ENCODE results near the gene FGF14.
A peak's percentile ranks its signal among the peaks of the same experiment; 100 is the strongest.

FGF14 gene

DNA sequence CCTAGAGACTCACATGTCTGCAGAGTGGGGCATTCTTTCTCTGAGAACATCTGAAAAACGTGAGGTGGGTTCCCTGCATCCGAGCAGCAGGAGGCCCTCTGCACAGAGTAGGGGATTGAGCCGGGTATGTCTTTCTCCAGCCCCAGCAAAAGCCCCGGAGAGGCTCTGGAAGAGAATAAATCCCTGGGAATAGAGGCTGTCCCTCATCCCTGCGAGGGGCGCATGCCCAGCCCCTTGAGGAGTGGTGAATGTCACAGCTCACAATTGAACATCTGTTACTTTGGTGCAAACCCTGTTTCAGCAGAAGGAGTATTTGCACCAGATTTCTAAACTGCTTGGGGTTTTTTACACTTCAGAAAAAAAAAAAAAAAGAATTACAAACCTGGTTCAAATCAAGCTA is 164.6 kb downstream of the FGF14 start:
- no peak for DNase-seq

DNA sequence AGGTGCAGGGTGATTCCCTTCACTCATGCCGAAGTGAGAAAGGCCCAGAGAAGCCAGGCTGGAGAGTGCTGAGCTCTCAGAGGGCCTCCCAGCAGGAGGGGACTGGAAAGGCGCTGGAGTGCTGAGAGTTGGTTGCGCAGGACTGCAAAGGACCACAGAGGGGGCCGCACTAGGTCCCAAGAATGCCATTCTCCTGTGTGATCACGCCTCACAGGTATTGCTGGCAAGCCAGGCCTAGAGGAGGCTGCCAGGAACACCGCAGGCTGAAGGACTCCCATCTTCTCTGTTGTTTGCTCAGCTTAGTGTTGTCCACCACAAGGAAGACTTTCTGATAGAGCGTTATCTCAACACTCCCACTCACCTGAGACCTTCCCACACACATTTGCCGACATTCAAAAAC is 165.0 kb downstream of the FGF14 start:
- no peak for DNase-seq

DNA sequence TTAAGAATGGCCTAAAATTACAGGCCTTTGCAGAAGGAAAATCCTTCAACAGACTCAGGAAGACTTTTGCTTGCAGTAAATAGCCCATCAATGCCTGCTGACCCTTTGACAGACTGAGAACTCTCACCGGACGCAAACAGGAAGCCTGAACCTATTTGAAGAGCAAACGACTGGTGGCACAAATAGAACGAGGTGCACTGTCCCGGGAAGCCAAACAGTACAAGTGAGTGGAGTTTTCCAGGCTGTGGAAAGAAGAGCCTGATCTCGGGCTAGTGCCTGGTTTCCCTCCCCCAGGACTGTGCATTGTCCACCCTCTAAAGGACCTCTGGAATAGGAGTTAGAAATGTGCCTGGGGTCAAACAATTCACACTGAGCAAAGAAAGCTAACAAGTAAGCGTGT is 165.5 kb downstream of the FGF14 start:
- no peak for DNase-seq

DNA sequence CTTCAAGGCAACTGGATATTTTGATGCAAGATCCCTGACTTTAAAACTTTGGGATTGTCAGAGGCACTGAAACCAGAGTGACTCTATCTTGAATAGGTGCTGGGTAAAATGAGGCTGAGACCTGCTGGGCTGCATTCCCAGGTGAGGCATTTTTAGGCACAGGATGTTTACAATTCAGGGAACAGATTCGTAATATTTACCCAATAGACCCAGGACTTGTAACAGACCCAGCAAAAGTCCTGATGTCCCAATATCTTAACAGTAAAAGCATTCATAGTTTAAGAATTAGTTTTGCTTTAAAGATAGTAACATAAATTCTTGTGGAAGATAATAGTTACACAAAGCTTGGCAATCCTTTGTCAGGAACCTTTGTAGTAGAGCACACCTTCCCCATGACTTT is 166.2 kb downstream of the FGF14 start:
- no peak for DNase-seq

DNA sequence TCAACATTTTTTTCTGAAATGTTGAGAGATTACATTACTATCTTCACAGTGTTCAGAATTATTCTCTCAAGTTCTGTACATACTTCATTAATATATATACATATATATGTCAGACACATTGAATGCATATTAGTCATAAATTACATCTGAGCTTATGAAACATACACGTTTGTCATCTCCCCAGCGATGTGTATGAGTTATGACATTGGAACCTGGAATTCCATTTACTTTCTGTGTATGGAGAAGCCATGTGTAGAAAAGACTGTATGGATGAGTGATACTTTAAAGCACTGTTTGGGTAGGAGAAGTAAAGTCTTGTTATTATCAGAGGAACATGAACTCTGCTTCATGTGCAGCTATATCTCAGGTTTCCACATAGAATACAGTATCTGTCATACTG is 167.2 kb downstream of the FGF14 start:
- no peak for DNase-seq

DNA sequence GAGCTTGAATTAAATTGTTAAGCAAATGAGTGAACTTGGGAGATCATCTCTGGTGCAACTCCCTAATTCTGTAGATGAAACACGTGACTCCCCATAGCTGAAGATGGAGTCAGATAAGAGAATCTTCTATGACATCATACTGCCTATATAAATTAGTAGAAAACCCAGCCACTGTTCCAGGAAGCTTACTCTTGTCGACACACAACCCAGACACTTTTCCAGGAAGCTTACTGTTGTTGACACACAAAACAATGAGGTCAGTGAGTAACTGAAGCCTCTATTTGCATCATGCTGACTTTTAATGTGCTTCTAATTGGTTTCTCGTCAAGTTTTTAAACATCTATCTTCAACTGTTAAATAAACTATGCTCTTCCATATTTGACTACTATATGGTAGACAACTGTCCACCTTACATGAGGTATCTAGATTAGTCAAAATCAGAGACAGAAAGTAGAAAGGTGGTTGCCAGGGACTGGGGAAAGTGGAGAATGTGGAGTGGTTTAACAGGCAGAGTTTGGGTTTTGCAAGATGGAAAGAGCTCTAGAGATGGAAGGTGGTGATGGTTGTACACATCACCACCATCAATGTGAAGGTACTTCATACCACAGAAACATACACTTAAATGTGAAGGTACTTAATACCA is 168.2 kb downstream of the FGF14 start:
- no peak for DNase-seq

DNA sequence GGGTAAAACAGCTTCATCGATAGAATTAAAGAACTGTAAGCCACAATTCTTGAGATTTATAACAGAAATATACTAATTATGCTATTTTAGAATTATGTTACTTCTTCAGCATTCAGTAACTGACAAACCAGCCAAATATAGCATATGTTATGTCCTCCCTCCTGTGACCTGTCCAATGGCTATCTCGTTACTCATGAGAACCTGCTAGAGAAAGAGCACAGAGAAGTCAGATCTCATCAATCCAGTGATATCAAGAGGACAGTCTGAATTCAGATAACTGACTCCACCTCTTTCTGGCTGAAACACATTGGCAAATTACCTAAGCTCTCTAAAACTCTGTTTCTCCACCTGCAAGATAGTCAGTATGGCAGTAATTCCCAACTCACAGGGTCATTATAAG is 170.4 kb downstream of the FGF14 start:
- DNase-seq, result no peak

DNA sequence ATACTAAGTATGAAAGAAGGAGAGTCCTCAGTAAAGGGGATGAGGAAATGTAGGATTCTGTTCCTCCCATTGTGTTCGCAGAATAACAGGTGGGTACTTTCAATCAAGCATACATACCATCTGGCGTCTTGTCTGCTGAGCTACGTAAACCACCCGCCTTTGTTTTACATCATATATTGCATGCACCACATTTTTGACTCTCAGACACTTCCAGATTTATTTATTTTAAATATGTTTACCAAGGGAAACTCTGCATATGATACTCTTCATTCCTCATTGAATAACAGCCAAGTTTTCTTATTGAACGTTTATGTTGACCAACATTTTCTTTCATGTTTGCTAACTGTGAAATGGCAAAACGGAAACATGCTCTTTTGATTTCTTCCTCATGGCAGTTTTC is 174.1 kb downstream of the FGF14 start:
- no peak for DNase-seq

DNA sequence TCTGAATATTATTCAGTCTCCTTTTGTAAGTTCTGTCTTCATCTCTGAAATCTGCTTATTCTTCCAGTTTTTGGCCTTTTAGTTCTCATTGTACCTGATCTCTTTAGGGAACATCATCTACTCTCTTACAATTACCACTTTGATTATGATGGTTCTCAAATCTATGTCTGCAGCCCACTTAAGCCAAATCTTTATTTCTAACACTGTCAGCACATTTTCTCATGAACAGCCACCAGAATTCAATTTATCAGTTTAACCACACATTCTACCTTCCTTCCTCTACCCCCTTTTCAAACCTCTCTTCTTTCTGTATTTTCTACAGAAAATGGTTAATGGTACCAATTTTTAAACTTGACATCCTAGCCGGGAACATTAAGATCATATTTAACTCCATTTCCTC is 175.3 kb downstream of the FGF14 start:
- no peak for DNase-seq

DNA sequence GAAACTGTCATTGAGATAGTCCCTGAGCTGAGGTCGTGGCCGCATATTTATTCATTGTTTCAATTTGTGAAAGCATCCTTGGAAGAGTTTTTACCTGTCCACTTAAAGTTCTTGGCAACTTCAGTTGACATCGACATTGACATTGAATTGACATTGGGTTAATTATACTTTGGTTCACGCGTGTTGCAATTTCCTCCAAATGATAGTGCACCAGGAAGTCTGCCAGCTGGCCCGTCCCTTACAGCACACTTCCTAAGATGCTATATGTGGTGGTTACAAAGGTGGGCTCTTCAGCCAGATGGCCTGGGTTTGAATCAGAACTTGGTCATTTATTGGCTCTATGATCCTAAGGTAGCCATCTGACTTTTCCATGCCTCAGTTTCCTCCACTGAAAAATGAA is 176.0 kb downstream of the FGF14 start:
- DNase-seq, result no peak

DNA sequence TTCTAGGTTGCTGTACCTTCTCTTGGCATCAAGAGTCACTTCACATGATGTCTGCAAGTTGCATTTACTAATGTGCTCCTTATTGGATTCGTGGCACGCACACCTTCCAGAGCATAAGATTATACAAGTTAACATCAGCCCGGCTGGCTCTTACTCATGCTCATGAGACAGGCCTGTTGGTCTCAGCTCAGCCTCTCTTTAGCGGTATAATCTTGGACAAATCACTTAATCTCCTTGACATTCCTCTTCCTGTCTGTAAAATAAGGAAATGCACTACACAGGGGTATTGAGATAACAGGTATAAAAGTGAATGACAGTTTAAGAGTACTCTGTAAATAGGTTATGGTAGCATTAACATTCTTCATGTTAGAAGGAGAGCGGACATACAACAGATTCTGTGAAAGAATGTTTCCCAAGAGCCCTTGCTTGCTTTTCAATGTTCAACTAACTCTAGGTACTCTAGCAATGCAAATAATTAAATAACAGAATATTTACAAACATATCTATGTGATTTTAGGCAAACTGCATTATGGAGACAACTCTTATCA is 181.1 kb downstream of the FGF14 start:
- no peak for DNase-seq

DNA sequence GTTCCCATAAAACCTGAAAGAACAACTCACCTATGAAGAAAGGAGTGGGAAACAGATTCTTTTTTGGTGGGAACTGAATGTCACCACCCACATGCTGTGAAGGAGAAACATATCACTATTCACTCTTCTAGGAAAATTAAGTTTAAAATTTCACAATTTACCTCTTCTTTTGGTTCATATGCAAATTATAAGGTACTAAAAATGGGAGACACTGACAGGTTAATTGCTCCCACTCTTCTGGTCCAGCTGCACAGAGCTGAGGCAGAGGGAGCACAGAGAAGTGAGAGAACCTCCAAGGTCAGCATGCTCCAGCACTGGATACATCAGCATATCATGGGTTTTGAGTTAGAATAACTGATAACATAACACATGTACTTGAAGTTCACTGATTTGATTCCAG is 186.9 kb downstream of the FGF14 start:
- DNase-seq, result no peak

DNA sequence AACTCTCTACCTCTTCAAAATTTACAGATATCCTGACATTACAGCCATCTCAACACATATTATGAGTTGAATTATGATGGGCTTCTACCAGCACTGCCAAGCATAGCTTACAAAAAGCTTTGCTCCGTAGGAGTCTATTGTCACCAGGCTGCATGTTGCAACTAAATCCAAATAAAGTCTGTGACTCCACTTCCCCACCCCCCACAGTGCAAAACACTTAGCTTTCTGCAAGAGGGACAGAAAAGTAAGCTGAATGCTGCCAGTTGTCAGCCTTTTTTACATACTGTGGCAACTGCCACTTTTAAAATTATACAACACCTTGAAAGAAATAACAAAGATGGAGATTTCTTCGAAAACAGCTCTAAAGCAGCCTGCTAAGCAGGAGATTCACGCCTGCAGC is 189.1 kb downstream of the FGF14 start:
- no peak for DNase-seq

DNA sequence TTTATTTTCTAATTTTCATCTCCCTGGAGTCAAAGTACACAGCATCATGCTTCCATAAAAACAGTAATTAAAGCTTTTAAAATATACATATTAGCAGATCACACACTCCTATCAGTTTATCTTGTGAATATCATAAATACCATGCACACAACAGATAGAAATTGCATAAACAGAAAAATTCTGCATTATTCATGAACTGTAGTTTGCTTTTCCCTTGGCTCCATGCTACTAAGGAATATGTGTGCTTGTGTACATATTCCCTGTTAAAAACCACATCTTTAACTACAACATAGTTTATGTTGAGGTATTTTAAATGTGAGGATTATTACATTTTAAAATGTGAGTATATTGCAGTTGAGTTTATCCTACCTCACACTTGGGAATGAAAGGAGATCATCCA is 193.5 kb downstream of the FGF14 start:
- no peak for DNase-seq

DNA sequence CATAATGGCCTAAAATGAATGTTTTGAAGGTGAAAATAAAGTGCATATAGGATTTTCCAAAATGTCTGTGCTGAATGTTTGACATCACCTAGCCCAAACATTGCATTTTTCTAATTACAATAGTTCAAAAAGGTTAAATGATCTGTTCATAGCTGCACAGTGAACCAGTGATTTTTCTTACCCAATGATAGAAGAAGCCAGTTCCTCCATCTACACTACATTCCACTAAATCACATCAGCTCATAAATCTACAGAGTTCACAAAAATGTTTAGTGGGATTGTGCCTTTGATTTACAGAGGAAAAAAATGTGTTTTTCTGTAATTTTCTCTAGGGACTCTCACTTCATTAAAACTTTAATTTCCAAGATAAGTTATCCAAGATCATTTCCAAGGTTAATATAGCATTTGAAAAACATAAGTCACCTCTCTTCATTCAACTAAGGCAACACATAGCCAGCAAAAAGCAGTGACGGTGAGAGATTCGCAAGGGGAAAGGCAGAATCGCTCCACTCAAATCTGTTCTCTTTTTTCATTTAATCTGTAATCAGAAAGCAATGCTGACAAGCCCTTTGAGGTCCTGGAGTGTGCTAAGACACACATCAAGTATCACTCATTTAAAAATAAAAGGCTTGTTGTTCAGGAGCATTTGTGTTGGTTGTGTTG is 194.0 kb downstream of the FGF14 start:
- DNase-seq, result no peak

DNA sequence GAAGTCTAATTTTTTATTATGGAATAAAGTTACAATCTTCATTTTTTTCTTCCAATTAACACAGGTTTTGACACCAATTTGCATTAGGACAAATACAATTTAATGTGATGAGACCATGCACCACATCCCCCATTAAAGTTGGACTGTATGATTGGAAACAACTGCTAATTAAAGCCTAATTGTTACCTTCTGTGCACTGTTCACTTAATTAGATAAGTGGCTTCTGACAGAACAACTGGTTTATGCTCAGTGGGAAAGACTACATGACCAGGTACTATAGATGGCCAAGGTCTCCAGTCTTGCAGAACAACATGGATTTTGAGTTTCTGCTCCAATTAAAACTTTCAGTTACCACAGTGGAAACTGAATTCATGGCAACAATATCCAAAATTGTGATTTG is 198.1 kb downstream of the FGF14 start:
- DNase-seq, result no peak

DNA sequence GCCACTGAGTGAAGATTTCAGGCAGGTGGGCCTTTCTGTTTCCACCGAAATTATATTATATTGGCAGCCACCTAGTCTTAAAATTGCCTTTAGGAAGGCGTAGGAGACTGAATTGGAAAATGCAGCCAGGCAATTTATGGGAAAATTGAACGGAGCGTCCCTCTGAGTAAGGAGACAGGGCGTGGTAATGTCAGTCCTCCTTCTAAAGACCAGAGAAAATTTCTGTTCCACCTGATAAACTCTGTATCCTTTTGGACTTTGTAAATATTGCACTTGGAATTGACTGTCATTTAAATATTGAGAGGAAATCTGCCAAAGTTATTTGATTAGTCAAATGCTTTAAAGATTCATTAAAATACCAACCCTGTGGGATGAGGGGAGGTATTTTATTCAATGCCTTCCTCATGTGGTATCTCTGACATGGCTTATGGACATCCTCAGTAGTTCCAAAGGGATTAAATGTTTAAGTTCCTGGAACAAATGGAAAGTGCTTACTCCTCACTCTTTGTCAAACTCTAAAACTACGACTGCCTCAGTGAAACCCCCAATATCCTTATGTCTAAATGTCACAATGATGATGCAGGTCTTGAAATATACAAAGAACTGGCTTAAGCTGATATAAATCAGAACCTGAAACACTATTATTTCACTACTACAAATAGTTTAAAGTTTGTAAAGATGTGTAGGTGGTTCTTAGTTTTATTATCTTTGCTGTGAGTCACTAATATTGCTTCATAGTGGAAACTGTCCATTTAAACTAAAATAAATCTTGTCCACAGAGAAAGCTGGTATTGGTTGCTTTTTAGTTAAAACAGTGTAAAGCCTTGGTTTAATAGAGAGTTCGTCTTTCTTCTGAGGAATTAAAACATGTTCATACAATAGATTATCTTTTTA is 203.2 kb downstream of the FGF14 start:
- DNase-seq, result no peak

DNA sequence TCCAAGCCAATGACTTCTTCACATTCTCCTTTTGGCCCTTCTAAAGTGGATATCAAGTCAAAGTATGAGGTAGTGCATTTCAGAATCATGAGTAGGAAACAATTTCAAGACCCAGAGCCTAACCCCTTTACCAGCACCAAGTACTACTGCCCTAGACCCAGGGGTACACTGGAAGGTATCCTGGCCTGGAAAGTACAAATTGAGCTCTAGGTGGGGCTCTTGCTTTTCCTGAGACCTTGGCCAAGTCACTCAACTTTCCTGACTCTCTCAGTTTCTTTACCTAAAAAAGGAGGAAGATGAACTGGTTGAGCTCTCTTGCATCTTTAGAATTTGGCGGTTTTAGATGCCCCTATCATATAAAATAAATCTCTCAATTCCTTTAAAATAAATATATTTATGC is 204.7 kb downstream of the FGF14 start:
- no peak for DNase-seq

DNA sequence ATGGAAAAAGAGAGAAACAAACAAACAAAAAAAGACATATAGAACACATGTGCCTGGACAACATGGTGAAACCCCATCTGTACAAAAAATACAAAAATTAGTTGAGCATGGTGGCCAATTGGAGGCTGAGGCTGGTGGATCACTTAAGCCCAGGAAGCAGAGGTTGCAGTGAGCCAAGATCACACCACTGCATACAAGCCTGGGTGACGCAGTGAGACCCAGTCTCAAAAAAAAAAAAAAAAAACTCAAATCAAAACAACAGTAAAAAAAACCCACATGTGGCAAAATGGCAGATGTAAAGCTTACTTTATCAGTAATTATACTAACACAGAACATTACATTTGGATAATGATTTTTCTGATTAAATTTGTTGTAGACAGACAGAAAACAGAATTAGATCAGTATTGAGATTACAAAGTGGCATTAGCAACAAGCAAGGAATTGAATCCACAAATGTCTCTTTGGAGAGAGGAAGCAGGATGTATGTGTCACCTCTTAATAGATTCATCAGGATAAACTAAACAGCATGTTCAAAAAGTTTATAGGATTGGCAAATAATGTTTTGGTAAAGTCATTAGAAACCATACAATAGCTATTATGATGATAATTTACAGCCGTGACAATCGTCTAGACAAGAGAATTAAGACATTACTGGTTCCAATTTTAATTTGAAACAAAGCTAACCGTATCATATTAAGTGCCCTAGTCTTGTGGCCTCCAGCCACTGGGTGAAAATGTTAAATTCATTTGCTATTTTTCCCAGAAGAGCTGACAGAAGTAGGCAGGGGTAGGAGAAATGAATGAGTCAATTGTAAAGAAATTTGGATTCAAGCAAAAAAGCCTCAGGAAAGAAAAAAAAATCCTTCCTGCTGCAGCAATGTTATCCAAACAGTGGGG is 206.0 kb downstream of the FGF14 start:
- DNase-seq, result no peak

DNA sequence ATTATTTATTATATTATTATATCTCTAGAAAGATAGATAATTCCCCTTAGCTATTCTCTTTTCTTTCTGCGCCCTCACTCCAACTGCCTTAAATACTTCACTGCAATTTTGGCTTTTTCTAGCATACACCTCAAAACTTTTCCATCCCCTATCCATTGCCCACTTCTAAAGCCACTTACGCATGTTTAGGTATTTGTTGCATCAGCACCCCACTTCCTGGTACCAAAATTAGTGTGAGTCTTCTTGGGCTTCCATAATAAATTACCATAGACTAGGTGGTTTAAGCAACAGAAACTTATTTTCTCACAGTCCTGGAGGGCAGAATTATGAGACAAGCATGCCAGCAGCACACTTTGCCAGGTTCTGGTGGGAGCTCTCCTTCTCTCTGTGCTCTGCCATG is 209.0 kb downstream of the FGF14 start:
- DNase-seq, result no peak

DNA sequence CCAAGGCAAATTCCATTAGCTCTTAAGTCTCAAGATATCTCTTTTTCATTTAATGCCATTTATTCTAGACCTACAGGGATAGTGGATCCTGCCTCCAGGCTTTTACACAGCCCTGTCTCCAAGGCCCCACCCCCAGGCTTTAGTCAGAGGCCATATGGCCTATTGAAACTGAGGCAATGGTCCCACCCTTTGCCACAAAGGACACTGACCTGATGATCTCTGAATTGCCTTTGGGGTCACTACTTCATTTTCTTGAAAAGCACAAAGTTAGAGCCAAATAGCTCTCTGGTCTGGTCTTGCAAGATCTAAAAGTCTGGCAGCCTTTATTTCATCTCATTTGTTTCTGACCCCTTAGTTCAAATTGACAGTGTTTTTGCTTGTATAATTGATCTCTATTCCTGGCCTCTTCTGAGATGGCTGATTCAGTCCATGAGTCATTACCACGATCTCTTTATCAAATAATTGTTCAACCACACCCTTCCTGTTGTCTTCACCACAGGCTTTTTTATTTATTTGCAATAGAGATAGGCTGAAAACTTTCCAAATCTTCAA is 209.8 kb downstream of the FGF14 start:
- DNase-seq, result peak; percentile 2

DNA sequence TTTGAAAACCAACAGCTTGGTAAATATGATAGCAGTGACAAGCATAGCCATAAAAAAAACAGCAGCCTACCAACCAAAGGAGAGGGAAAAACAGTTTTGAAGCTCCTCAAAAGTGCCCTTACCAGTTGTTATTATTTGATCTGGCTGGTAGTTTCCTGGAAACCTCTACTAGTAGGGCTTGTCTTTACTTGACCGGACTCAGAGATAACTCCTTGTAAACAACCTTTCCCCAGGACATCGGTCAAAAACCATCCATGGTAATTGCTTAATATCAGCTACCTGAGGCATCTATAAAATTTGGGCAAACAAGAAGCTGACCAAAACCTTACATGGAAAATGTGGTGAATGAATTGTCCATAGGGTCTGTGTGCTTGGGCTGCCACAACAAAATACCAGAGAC is 210.9 kb downstream of the FGF14 start:
- DNase-seq, result no peak

All from CD4-positive, alpha-beta T cell treated with Interleukin-12 subunit alpha and Interleukin-12 subunit beta, for 1 hour (primary cell).